HG03521 (cell line): ENCODE data around the gene CAVIN4.

ENCODE experiments used
- ATAC-seq: cut with Tn5 transposase; IDR thresholded peaks from one replicate; pipeline ENCODE4 v1.9.1; 2021; ENCODE audit warnings: mild to moderate bottlenecking, moderate library complexity; ENCODE audit not compliant: unreplicated experiment

Gene CAVIN4, protein sequence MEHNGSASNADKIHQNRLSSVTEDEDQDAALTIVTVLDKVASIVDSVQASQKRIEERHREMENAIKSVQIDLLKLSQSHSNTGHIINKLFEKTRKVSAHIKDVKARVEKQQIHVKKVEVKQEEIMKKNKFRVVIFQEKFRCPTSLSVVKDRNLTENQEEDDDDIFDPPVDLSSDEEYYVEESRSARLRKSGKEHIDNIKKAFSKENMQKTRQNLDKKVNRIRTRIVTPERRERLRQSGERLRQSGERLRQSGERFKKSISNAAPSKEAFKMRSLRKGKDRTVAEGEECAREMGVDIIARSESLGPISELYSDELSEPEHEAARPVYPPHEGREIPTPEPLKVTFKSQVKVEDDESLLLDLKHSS

DNA sequence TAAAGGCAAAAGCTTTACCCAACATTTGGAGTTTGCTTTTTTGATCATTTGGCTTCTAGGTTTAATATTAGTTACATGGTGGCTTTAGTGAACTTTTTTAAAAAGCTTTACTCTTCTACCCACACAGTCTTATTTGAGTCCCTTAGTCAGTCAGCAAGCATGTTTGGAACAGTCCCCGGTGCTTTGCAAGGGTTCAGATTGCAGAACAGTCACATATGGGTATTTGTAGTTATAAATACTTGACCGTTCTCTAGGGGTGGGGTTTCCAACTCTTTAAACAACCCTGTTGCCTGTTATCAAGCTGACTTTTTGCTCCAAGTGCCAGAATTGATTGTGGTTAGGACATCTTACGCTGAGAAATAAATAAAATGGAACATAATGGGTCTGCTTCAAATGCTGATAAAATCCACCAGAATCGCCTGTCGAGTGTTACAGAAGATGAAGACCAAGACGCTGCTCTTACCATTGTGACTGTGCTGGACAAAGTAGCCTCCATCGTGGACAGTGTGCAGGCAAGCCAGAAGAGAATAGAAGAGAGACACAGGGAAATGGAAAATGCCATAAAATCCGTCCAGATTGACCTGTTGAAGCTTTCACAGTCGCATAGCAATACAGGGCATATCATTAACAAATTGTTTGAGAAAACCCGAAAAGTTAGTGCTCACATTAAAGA is at the start of gene CAVIN4:
TSS of gene CAVIN4 (plus strand) at position 304 of the 673 bp plus-strand sequence. CDS start at position 369, 65 bp downstream.
- ATAC-seq = no peak

DNA sequence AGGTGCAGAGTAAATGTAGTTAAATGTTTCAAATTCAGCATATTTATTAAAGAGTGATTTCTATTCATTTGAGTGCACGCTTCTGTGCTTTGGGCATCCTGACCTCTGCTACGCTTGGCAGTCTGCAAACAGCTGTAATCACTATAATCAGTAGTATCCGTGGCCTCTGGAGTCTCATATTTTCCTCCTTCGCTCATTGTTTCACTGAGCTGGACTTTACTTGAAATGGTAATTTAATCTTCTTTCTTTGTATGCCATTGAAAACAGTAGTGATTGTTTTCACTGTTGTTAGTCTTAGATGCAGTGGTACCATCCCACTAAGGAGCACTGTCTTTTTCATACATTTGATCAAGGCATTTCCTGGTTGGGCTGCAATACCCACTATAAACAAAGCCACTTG is 43.5 kb upstream of the CAVIN4 start:
- no peak for ATAC-seq

DNA sequence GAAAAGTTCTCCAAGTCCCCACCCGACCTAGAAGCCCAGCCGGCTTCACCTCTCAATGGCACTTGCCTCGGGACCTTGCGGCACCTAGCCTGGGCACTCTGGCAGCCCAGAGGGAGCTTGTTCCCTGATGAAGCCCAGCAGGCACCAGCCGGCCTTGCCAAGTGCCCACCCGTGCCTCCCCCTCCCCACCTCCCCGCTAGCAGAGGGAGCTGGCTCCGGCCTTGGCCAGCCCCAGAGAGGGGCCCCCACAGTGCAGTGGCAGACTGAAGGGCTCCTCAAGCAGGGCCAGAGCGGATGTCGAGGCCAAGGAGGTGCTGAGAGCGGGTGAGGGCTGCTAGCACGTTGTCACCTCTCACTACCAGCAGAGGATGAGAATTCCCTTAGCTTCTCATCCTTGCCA is 37.6 kb upstream of the CAVIN4 start:
- no peak for ATAC-seq

DNA sequence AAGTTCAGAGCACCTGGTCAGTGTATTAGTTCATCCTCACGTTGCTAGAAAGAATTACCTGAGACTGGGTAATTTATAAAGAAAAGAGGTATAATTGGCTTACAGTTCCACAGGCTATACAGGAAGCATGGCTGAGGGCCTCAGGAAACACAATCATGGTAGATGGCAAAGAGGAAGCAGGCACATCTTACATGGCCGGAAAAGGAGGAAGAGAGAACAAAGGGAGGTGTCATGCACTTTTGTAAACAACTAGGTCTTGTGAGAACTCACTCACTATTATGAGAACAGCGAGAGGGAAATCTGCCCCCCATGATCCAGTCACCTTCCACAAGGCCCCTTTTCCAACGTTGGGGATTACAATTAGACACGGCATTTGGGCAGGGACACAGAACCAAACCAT is 28.8 kb upstream of the CAVIN4 start:
- ATAC-seq = no peak

DNA sequence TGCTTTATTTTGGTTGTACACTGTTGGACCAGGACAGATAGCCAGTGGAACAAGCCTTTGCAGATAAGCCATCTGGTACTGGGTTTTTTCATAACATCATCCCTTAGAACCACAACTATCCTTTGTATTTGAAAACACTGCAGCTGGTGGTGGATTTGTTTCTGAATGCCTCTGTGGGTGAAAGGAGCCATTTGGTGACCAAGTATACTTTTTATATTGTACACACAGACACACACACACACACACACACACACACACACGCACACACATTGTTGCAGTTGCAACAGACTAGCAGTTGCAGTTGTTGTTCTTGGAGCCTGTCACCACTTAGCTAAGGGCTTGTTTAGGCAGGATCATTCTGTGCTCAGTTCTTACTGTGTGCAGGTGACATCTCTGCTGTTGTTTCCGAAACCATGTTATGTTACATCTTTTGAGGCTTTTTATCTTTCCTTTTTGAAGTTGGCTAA is 22.9 kb upstream of the CAVIN4 start:
- ATAC-seq = no peak

DNA sequence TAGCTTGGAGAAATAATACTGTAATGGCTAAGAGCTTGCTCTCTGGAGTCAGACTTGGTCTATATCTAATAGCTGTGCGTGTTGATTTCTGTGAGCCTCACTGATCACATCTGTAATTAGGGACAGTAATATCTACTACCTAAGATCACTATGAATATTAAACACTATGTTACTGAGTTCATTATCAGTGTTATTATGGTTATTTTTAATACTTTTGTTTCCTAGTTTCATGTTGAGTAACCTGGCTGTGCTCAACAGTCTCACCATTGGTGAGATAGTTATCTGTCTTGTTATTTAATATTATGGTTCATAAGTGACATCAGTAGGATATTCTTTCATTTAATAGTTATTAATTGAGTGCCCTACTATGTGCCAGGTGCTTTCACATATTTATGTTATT is 22.4 kb upstream of the CAVIN4 start:
- ATAC-seq = no peak

DNA sequence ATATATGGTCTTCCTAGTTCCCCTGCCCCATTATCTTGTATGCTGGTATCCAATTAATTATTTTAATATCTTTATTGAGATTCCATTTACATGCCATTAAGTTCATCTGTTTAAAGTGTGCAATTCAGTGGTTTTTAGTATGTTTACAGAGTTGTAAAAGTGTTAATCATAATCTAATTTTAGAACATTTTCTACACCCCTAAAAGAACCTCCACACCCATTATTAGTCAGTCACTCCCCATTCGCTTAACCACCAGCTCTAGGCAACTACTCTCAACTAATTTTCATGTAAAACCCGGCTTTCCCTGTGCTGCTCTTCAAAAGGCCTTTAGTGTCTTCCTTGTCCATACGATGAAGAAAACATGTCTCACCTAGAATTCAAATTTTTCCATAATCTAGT is 20.8 kb upstream of the CAVIN4 start:
- ATAC-seq = no peak

DNA sequence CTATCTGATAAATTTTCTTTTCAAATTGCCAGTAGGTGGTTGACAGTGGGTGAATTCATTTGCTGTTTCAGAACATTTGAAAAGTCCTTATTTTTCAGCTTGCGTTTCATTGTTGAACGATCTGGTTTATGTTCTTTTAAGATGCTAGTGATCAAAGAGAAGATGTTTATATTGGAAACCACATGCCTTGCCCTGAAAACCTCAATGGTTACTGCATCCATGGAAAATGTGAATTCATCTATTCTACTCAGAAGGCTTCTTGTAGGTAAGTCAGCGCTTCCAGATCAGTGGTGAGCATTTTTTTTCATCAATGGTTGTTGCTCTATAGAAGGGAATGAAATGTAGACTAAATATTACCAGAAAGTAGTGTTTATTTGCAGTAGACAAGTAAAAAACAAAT is 16.6 kb upstream of the CAVIN4 start:
- no peak for ATAC-seq

DNA sequence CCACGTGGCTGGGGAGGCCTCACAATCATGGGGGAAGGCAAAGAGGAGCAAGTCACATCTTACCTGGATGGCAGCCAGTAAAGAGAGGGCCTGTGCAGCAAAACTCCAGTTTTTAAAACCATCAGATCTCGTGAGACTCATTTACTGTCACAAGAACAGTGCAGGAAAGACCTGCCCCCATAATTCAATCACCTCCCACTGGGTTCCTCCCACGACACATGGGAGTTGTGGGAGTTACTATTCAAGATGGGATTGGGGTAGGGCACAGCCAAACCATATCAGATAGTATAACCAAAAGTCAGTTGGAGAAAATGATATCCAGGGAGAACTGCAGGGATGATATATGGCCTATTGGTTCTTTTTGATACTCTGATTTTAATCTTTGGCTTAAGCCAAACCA is 10.0 kb upstream of the CAVIN4 start:
- ATAC-seq = no peak

DNA sequence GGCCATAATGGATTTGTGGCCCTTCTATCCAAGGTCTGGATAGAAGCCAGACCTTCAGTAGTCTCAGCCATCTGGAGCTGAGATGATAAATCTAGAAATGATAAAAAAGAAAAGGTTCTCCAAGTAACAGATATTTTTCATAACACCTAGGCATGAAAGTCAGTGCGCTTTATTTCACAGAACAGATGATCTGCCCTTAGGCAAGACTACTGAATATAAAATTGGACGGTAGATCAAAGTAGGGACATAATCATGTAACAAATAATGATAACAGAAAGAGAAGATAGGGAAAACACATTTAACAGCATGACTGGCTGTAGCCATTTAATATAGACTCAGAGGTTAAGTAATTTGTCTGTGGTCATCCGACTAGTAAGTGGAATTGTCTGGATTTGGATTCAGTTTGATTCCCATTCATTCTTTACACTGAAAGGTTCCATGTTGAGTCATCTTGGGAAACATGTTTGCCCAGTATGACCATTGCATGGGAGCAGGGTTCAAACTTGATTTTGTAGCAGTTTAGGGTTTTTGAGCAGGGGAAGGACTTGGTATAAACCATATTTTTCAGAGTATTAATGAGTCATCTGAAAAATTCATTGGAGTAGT is 4.1 kb upstream of the CAVIN4 start:
- no peak for ATAC-seq

DNA sequence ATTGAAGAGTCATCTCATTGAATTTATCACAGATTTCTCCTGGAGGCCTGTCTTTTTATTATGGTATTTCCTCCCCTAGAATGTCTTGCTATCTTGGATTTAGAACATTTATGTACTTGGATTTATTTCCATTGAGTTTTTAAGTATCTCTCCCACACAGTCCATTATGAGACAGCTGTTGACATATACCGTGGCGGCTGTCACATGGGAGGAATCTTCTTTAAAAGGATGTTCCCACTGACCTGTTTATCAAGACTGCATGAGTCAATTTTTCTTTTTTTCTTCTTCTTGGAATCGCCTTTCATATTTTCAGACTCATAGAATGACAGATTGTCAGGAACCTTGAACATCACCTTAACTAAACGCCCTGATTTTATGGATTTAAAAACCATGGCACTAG is 2.9 kb upstream of the CAVIN4 start:
- ATAC-seq = no peak

DNA sequence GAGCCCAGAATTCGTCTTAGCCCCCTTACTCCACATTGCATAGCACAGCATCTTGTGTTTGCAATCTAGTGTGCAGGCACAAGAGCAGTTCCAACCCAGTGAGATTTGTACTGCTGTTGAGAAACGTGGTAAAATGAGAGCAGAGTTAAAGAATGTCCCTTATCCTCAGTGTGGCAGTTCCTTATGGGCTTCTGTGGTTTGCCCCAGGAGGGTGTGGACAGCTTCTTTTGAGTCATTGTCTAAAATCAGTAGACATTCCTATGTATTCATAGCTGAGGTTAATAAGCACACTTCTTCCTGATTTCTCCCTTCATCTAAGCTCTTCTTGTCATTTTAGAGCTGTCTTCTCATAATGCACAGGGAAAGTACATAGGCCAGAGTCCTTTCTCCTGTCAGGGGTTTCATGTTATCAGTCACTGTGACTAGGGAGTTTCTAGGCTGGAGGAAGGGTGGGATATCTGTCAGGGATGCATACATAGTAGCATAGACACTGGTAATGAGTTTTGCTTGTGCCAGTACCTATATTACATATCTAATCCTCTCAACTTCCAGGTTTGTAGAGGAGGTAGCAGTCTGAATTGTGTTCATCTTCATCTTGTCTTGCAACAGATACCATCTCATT is 2.0 kb upstream of the CAVIN4 start:
- ATAC-seq = no peak

DNA sequence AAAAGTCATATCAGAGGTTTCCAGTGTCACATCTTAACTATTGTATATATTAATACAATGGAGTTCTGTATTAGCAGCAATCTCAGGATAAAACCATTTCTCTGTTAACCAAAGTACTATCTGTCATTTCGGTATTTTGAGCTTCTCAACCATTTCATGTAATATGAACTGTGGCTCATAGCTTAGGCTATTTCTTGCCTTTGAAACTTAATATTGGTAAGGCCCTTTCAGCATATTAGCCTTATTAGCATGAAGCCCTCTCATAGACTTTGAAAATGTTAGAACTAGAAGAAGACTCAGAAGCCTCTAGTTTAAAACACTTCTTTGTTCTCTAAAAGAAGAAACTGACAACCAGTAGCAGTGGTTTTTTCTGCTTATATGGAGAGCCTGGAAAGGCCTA is 731 bp downstream of the CAVIN4 start:
- no peak for ATAC-seq

DNA sequence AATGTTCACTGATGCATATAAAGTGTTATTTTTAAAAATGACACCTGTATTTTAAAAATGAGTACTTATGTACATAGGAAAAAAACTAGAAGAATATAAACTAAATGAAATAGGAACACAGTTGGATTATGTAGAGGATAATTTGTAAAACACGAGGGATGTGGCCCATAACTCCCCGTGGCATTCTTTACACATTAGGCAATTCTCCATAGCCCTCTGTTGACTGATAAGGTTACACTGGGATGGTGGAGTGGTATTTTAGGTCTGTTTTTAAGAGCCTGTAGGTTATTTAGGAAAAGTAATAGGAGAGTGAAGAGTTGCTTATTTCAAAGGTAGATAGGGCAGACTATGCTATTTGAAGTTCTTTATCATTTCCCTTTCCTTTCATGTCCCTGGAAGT is 1.8 kb downstream of the CAVIN4 start:
- no peak for ATAC-seq

DNA sequence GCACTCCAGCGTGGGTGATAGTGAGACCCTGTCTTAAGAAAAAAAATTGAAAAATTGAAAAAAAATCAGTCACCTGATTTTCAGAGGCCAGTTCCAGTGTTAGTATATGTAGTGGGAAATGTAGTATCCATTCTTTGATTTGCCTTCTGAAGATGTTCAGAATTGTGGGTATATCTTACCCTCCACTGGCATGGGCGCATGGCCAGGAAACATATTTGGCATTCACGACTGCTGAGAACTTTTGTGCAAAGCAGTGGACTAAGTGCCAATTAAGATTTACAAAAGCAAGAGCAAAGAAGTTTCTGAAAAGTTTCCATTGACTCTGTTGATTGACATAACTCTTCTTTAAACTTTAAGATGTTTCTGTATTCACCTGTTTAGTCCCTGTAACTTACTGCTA is 2.4 kb downstream of the CAVIN4 start:
- ATAC-seq = no peak

DNA sequence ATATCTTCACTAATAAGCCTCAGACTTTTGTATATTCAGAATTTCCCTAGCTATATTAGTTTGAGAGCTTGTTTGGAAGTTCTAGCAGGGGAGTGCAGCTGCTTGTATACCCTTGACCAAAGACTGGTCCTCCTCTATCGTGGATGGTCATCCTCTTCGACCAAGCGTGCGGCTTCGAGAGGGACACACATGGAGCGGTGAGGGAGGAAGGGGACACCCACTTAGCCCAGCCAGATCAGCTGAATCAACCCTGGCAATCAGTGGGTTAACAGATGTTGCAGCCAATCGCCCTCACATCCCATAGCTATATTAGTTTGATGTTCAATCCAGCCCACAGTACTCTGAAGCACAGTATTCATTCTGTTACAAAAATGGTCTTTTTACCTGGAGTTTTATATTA is 3.2 kb downstream of the CAVIN4 start:
- no peak for ATAC-seq

DNA sequence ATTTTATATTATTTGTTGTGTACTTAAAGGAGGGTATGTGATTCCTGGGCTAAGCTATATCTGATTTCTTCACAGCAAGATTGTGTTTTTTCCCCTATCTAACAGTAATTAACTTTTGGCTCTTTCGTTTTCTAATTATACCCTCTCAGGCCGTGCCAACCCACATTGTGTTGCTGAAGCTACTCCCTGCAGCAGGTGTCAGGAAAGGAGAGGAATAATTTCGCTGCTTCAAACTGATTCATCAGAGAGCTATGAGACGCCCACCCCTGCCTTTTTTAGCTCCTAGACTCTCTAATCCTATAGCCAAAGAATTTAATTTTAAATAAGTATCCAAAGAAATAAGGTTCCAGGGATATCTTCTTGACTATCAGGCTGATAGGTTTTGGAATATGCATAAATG is 3.8 kb downstream of the CAVIN4 start:
- no peak for ATAC-seq

DNA sequence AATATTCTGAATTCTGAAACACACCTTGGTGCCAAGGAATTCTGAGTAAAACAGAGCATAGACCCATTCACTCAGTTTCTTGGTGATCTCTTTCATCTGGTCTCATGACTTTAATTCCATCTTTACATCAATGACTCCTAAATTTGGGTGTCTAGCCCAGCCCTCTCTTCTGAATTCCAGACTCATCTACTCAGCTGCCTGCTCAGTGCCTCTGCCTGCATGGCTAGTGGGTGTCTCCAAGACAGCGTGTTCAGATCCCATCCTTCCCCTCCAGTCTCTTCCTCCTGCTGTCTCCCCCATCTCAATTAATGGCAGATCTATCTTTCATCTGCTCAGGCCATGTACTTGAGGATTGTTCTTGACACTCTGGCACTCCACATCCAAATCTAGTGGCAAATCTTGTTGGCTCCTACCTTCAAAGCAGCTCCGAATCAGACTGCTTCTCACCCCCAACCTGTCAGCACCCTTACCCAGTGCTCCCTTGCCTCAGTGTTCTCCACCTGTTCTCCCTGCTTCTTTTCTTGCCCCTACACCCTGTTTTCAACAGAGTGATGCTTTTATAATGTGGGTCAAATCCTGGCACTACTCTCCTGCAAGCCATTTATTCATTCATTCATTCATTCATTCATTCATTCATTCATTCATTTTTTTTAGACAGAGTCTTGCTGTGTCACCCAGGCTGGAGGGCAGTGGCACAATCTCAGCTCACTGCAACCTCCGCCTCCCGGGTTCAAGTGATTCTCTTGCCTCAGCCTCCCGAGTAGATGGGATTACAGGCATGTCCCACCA is 5.3 kb downstream of the CAVIN4 start:
- ATAC-seq = no peak

DNA sequence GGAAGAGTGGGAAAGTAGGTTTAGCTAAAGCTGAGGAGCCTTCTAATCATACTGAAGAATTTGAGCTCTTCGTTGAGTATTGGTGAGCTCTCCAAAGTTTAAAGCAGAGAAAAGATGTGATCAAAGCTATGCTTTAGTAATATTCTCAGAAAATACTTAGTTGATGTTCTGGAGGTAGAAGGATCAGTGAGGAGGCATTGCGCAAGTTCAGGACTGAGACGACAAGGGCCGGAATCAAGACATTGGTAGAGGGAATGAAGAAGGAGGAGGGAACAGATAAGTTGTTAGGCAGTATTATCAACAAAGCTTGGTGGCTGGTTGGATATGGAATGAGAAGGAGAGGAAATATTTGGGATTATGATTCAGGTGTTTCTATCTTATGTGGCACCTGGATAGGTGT is 7.1 kb downstream of the CAVIN4 start:
- no peak for ATAC-seq

DNA sequence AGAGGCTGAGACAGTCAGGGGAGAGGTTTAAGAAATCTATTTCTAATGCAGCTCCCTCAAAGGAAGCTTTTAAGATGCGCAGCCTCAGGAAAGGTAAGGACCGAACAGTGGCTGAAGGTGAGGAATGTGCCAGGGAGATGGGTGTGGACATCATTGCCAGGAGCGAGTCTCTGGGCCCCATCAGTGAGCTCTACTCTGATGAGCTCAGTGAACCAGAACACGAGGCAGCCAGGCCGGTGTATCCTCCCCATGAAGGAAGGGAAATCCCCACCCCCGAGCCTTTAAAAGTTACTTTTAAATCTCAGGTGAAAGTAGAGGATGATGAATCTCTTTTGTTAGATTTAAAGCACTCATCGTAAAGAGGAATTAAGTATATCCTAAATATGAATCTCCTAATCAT is 8.2 kb downstream of the CAVIN4 start:
- no peak for ATAC-seq

DNA sequence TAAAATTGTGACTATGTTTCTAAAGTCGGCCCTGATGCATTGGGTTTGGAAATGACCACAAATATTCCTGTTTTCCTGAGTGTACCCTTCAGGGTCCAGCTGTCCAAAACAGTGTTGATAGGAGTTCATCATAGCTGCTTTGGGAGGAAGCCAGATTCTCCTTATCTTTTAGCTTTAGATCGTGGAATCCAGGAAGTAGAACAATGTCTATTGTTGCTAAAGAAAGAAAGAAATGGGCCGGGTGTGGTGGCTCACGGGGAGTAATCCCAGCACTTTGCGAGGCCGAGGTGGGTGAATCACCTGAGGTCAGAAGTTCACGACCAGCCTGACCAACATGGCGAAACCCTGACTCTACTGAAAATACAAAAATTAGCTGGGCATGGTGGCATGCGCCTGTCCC is 9.5 kb downstream of the CAVIN4 start:
- ATAC-seq = no peak
